Fibroblast of villous mesenchyme (primary cell): ENCODE results near the gene PAWR. TPM values are rescaled to one million over a fixed set of nuclear protein-coding genes. Genes with fewer than 3 reads are reported as not detected.

Source experiments
- DNase-seq: peaks from one replicate; pipeline ENCODE4 v3.0.0-alpha.2; 2010; ENCODE audit warnings: low read depth
- H3K4me3 ChIP-seq: 2 replicates; pipeline ENCODE4 v1.5.1; 2011; ENCODE audit warnings: low read depth, mild to moderate bottlenecking, low read length
- CTCF ChIP-seq: IDR thresholded peaks from 2 replicates; pipeline ENCODE4 v1.5.1; 2012; ENCODE audit warnings: low read depth, mild to moderate bottlenecking, low read length; ENCODE audit not compliant: insufficient read depth
- total RNA-seq: library from RNA; depleted of rRNA; stranded (reverse); fragments of >200 nt; gene quantifications from 2 replicates; pipeline ENCODE4 v1.2.3, GENCODE V29; 2012

PAWR gene
- total RNA-seq, 1 donor, result 64.3 TPM

GRCh38 chr12:79619872-79620562, 70.7 kb downstream of the PAWR start:
- no peak for TF ChIP-seq CTCF
- no peak overlapping the region for H3K4me3 ChIP-seq
- no peak for DNase-seq

GRCh38 chr12:79618848-79619404, 71.8 kb downstream of the PAWR start:
- no peak for TF ChIP-seq CTCF
- DNase-seq, result peak; percentile 51
- no peak overlapping the region for H3K4me3 ChIP-seq

GRCh38 chr12:79617696-79618095, 73.1 kb downstream of the PAWR start:
- DNase-seq, result no peak
- no peak for TF ChIP-seq CTCF
- H3K4me3 ChIP-seq, result no peak overlapping the region

GRCh38 chr12:79615596-79616560, 74.9 kb downstream of the PAWR start:
- DNase-seq, result no peak
- no peak for TF ChIP-seq CTCF
- no peak overlapping the region for H3K4me3 ChIP-seq

- H3K4me3 ChIP-seq, result no peak overlapping the region
- DNase-seq, result no peak
- no peak for TF ChIP-seq CTCF
Observed at GRCh38 chr12:79614730-79615129, 76.0 kb downstream of the PAWR start.

- no peak for TF ChIP-seq CTCF
- DNase-seq, result no peak
- no peak overlapping the region for H3K4me3 ChIP-seq
Observed at GRCh38 chr12:79601908-79602307, 88.9 kb downstream of the PAWR start.
